HepG2 (cell line): ENCODE measurements around the gene LMTK2. TPM values are rescaled to one million over a fixed set of nuclear protein-coding genes. Genes with fewer than 3 reads are reported as not detected.

Experiments used
- ATAC-seq: fragments of 200-7000 bp; cut with Tn5 transposase; 3 replicates; pipeline ENCODE4 v1.9.1; 2020; ENCODE audit warnings: mild to moderate bottlenecking, moderate library complexity
- BruUV-seq: library from RNA; stranded (reverse); fragments of 400-500 nt; replicated peaks from 2 replicates; lab custom pipeline; 2021; lab: Mats Ljungman, UMichigan
- CTCF ChIA-PET: fragments of 300-600 bp; formaldehyde crosslinking; extraction: SDS; loops from one replicate; lab custom pipeline; 2021; ENCODE audit warnings: low total read pairs, inconsistent platforms, low intra/inter-chr PET ratio; lab: Yijun Ruan, JAX
- POLR2A ChIA-PET: fragments of 350-600 bp; sonication (Branson Sonifier 250); formaldehyde crosslinking; loops from one replicate; lab custom pipeline; 2020; ENCODE audit warnings: antibody characterized with exemption, inconsistent platforms; lab: Yijun Ruan, JAX
- DNase-seq: peaks from one replicate; pipeline ENCODE4 v3.0.0-alpha.2; 2015; ENCODE audit warnings: low spot score
- FAIRE-seq: peaks from 3 replicates; lab custom pipeline; 2011; peaks lifted over from hg19 to GRCh38; lab: Jason Lieb, UNC
- H2AFZ ChIP-seq: one replicate; pipeline ENCODE4 v1.6.1; 2011; ENCODE audit warnings: low read length, inconsistent platforms
- H3K27ac ChIP-seq: fragments of 300-600 bp; 3 replicates; pipeline ENCODE4 v1.8.0; 2011; ENCODE audit warnings: mixed run types, mild to moderate bottlenecking, mixed read lengths, low read length, inconsistent platforms; ENCODE audit not compliant: insufficient read depth; ENCODE audit errors: extremely low read length
- H3K27me3 ChIP-seq, 2 experiments: fragments of 200-600 bp in 1 of 2; 2 replicates in 1 of 2; 3 replicates in 1 of 2; pipeline versions ENCODE4 v1.6.0 to v1.8.0; 2011; ENCODE audit warnings: low read length in 2 of 2, mild to moderate bottlenecking in 2 of 2, moderate library complexity in 2 of 2, inconsistent platforms in 1 of 2; ENCODE audit not compliant: insufficient read depth in 2 of 2, control insufficient read depth in 1 of 2
- H3K36me3 ChIP-seq, 2 experiments: fragments of 200-600 bp in 1 of 2; replicated peaks in 1 of 2; 2 replicates in 1 of 2; 3 replicates in 1 of 2; pipeline versions ENCODE4 v1.5.1 to v1.8.0; 2011; ENCODE audit warnings: low read length in 2 of 2, inconsistent platforms in 1 of 2; ENCODE audit not compliant: insufficient read depth in 2 of 2, control insufficient read depth in 1 of 2
- H3K4me1 ChIP-seq: 2 replicates; pipeline ENCODE4 v1.5.1; 2012; ENCODE audit warnings: low read length, inconsistent platforms; ENCODE audit not compliant: insufficient read depth
- H3K4me2 ChIP-seq: 2 replicates; pipeline ENCODE4 v1.6.0; 2011; ENCODE audit warnings: low read depth, low read length, inconsistent platforms
- H3K4me3 ChIP-seq, 3 experiments: fragments of 200-600 bp in 1 of 3; sonication (generic), shearing (Covaris generic) in 1 of 3; replicated peaks in 1 of 3; 2 replicates each; pipeline ENCODE4 v1.5.1; 2011 to 2016; ENCODE audit warnings: low read length in 3 of 3, inconsistent platforms in 2 of 3, low read depth in 2 of 3, mild to moderate bottlenecking in 2 of 3, control low read depth in 1 of 3, mixed read lengths in 1 of 3; ENCODE audit not compliant: insufficient read depth in 1 of 3
- H3K79me2 ChIP-seq: one replicate; pipeline ENCODE4 v1.6.1; 2011; ENCODE audit warnings: low read length, inconsistent platforms; ENCODE audit not compliant: insufficient read depth
- H3K9ac ChIP-seq: 2 replicates; pipeline ENCODE4 v1.6.0; 2011; ENCODE audit warnings: mild to moderate bottlenecking, low read depth, low read length, inconsistent platforms; ENCODE audit not compliant: insufficient read depth
- H3K9me3 ChIP-seq: 2 replicates; pipeline ENCODE4 v1.5.1; 2012; ENCODE audit warnings: mild to moderate bottlenecking, low read length
- H4K20me1 ChIP-seq: 2 replicates; pipeline ENCODE4 v1.6.0; 2011; ENCODE audit warnings: inconsistent platforms, mild to moderate bottlenecking, low read length, moderate library complexity; ENCODE audit not compliant: insufficient read depth
- AGO1 ChIP-seq: fragments of 200-400 bp; formaldehyde crosslinking; IDR thresholded peaks from 2 replicates; pipeline ENCODE4 v1.6.1; 2017; ENCODE audit warnings: mild to moderate bottlenecking, low read depth, low read length, moderate library complexity; ENCODE audit not compliant: poor library complexity, severe bottlenecking
- DR1 ChIP-seq: sonication (generic); formaldehyde crosslinking; IDR thresholded peaks from 2 replicates; pipeline ENCODE4 v1.8.0; 2021; ENCODE audit warnings: mild to moderate bottlenecking, missing genetic modification reagents, inconsistent platforms
- KLF6 ChIP-seq: IDR thresholded peaks from 2 replicates; pipeline ENCODE4 v1.8.0; 2016; ENCODE audit warnings: missing biosample characterization, missing genetic modification reagents
- THAP11 ChIP-seq: IDR thresholded peaks from 2 replicates; pipeline ENCODE4 v1.6.1; 2016; ENCODE audit warnings: missing biosample characterization, missing genetic modification reagents
- ZNF484 ChIP-seq: sonication (generic); formaldehyde crosslinking; IDR thresholded peaks from 2 replicates; pipeline ENCODE4 v1.5.1; 2020; ENCODE audit warnings: mild to moderate bottlenecking, low read depth, missing genetic modification reagents, borderline replicate concordance
- ZNF614 ChIP-seq: IDR thresholded peaks from 2 replicates; pipeline ENCODE4 v1.6.1; 2018; ENCODE audit warnings: missing biosample characterization, missing genetic modification reagents, inconsistent platforms, borderline replicate concordance
- ZNF839 ChIP-seq: sonication (generic); formaldehyde crosslinking; IDR thresholded peaks from 2 replicates; pipeline ENCODE4 v1.4.0; 2020; ENCODE audit warnings: missing genetic modification reagents, mild to moderate bottlenecking, borderline replicate concordance
- WGBS: methylation state at CpG from one replicate; pipeline ENCODE4 v1.1.6; 2017; ENCODE audit warnings: low lambda C conversion rate; 5-methylcytosine and 5-hydroxymethylcytosine counted together
- in situ Hi-C: cut with HindIII; loops from 2 replicates; pipeline ENCODE4 v1.10.0; 2017; ENCODE audit warnings: low pct_unique_long_range_greater_than_20kb; ENCODE audit not compliant: extremely low pct_ligation_motif_present
- intact Hi-C: fragments of 100-400 bp; cut with micrococcal nuclease; formaldehyde crosslinking; loops from one replicate; pipeline ENCODE4 v1.10.0; 2022; ENCODE audit not compliant: unreplicated experiment
- polyA plus RNA-seq, 8 experiments: library from polyadenylated mRNA; depleted of rRNA in 3 of 8; stranded (reverse) in 7 of 8; unstranded in 1 of 8; fragments of >200 nt; fragmentation: Illumina TruSeq in 4 of 8; extraction: Trizol in 4 of 8; gene quantifications; 2 replicates each; pipeline versions ENCODE4 v1.2.1 to v1.2.3, GENCODE V29; 2011 to 2016; ENCODE audit warnings: low read depth in 4 of 8, missing spikeins in 1 of 8, mixed read lengths in 1 of 8; ENCODE audit not compliant: insufficient read depth in 1 of 8
- total RNA-seq, 5 experiments: library from RNA; depleted of rRNA; stranded (reverse); fragments of >200 nt; fragmentation: Illumina TruSeq; extraction: Trizol; gene quantifications; 2 replicates each; pipeline ENCODE4 v1.2.3, GENCODE V29; 2016; ENCODE audit warnings: low read depth in 1 of 5
- TF ChIP-seq, protein P1 (sequence below): sonication (generic); formaldehyde crosslinking; IDR thresholded peaks from 2 replicates; pipeline ENCODE4 v1.8.0; 2022; ENCODE audit warnings: missing genetic modification reagents, mild to moderate bottlenecking, borderline replicate concordance
- TF ChIP-seq, protein P2 (sequence below): sonication (generic); formaldehyde crosslinking; IDR thresholded peaks from 2 replicates; pipeline ENCODE4 v1.4.0; 2020; ENCODE audit warnings: low read depth, mild to moderate bottlenecking, missing genetic modification reagents

LMTK2 gene
- total and polyA plus RNA-seq, 2 of the 13 experiments (the other 11 are each of a cell fraction or from before 2014, with no cell fraction given), result 9.5 to 11.7 TPM

DNA sequence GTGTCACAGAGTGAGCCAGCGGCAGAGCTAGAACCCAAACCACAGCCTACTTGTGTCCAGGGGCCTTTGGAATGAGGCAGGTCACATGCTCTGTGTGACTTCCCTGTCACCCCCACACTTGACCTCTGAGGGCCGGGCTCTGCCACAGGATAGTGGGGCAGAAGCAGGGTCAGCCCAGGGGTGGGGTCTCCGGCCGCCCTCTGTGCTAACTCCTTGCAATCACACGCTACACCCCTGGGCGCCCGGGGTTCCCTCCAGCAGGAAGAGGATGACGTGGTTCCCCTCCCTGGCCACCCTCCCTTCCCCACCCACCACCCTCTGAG, 125.6 kb downstream of the LMTK2 start:
- H3K4me3 ChIP-seq, result no peak overlapping the region
- H3K36me3 ChIP-seq, result no peaks in the 10 kb centered on the region; a peak in 1 of 5 replicates
- no peaks in the 10 kb centered on the region for H3K79me2 ChIP-seq
- in situ Hi-C loops (no loop called here), intact Hi-C loops (no loop called here)
- H3K9ac ChIP-seq, result no peak overlapping the region
- peaks cover 25% of the 10 kb centered on the region for H3K4me1 ChIP-seq
- ChIA-PET POLR2A (no interaction called here), CTCF (no interaction called here)
- no peak for ATAC-seq
- no peak for FAIRE-seq
- TF ChIP-seq THAP11 (no peak), AGO1 (no peak), ZNF484 (CRISPR knock-in tag) (no peak), ZNF839 (CRISPR knock-in tag) (no peak), DR1 (CRISPR knock-in tag) (no peak), ZNF614 (CRISPR knock-in tag) (no peak), KLF6 (no peak)
- TF ChIP-seq, protein P1, sequence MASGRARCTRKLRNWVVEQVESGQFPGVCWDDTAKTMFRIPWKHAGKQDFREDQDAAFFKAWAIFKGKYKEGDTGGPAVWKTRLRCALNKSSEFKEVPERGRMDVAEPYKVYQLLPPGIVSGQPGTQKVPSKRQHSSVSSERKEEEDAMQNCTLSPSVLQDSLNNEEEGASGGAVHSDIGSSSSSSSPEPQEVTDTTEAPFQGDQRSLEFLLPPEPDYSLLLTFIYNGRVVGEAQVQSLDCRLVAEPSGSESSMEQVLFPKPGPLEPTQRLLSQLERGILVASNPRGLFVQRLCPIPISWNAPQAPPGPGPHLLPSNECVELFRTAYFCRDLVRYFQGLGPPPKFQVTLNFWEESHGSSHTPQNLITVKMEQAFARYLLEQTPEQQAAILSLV, result no peak
- TF ChIP-seq, protein P2, sequence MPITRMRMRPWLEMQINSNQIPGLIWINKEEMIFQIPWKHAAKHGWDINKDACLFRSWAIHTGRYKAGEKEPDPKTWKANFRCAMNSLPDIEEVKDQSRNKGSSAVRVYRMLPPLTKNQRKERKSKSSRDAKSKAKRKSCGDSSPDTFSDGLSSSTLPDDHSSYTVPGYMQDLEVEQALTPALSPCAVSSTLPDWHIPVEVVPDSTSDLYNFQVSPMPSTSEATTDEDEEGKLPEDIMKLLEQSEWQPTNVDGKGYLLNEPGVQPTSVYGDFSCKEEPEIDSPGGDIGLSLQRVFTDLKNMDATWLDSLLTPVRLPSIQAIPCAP, result no peak
- H4K20me1 ChIP-seq, result no peaks in the 10 kb centered on the region
- no peak overlapping the region for H3K4me2 ChIP-seq
- WGBS, result 100% methylated on average over 1 of the region's 8 CpGs
- no peak for DNase-seq
- H2AFZ ChIP-seq, result no peak overlapping the region
- H3K27ac ChIP-seq, result no peak overlapping the region
- H3K27me3 ChIP-seq, result no peaks in the 10 kb centered on the region
- BruUV-seq, result no TSS peak
- no peaks in the 10 kb centered on the region for H3K9me3 ChIP-seq
